Mesenchymal stem cell (in vitro differentiated cells and primary cell): ENCODE results near the gene KIAA1328.

Experiments used
- DNase-seq: peaks from one replicate; pipeline ENCODE4 v3.0.0-alpha.2; 2013
- H2AFZ ChIP-seq: one replicate; pipeline ENCODE4 v1.6.1; 2013; ENCODE audit warnings: low read depth, mild to moderate bottlenecking, control low read depth, inconsistent platforms, low read length, moderate library complexity
- H2AK5ac ChIP-seq: 2 replicates; pipeline ENCODE4 v1.6.1; 2013; ENCODE audit warnings: low read length, moderate library complexity, mild to moderate bottlenecking, inconsistent platforms; ENCODE audit not compliant: severe bottlenecking
- H2BK120ac ChIP-seq: one replicate; pipeline ENCODE4 v1.6.1; 2013; ENCODE audit warnings: low read depth, mild to moderate bottlenecking, inconsistent platforms, low read length, moderate library complexity
- H2BK12ac ChIP-seq, 2 experiments: one replicate each; pipeline ENCODE4 v1.6.1; 2013; ENCODE audit warnings: inconsistent platforms in 2 of 2, low read length in 2 of 2, mild to moderate bottlenecking in 2 of 2, moderate library complexity in 2 of 2, control low read depth in 1 of 2
- H2BK15ac ChIP-seq: one replicate; pipeline ENCODE4 v1.6.1; 2013; ENCODE audit warnings: mild to moderate bottlenecking, low read depth, inconsistent platforms; ENCODE audit not compliant: poor library complexity, severe bottlenecking
- H2BK5ac ChIP-seq: 2 replicates; pipeline ENCODE4 v1.6.1; 2013; ENCODE audit warnings: low read depth, mild to moderate bottlenecking, low read length, control low read depth, inconsistent platforms; ENCODE audit not compliant: poor library complexity, severe bottlenecking
- H3K14ac ChIP-seq, 2 experiments: one replicate each; pipeline ENCODE4 v1.6.1; 2013; ENCODE audit warnings: inconsistent platforms in 2 of 2, low read length in 2 of 2, control low read depth in 1 of 2, mild to moderate bottlenecking in 1 of 2, moderate library complexity in 1 of 2
- H3K18ac ChIP-seq, 2 experiments: one replicate each; pipeline ENCODE4 v1.6.1; 2013; ENCODE audit warnings: inconsistent platforms in 2 of 2, low read length in 2 of 2, control low read depth in 1 of 2, low read depth in 1 of 2, mild to moderate bottlenecking in 1 of 2
- H3K23ac ChIP-seq, 2 experiments: one replicate each; pipeline ENCODE4 v1.6.1; 2013; ENCODE audit warnings: inconsistent platforms in 2 of 2, low read length in 2 of 2, mild to moderate bottlenecking in 2 of 2, moderate library complexity in 2 of 2, control low read depth in 1 of 2
- H3K27ac ChIP-seq: 2 replicates; pipeline ENCODE4 v1.5.1; 2013; ENCODE audit warnings: mild to moderate bottlenecking, moderate library complexity, low read length, control low read depth, inconsistent platforms; ENCODE audit not compliant: poor library complexity, severe bottlenecking
- H3K27me3 ChIP-seq, 2 experiments: 2 replicates each; pipeline versions ENCODE4 v1.6.1 to v1.7.0; 2013; ENCODE audit warnings: low read length in 2 of 2, mild to moderate bottlenecking in 2 of 2, moderate library complexity in 2 of 2, control low read depth in 1 of 2, inconsistent platforms in 1 of 2; ENCODE audit not compliant: control insufficient read depth in 1 of 2, insufficient read depth in 1 of 2
- H3K36me3 ChIP-seq, 2 experiments: 2 replicates each; pipeline versions ENCODE4 v1.6.1 to v1.7.0; 2013; ENCODE audit warnings: low read length in 2 of 2, control low read depth in 1 of 2, inconsistent platforms in 1 of 2, low read depth in 1 of 2, mild to moderate bottlenecking in 1 of 2; ENCODE audit not compliant: insufficient read depth in 2 of 2, control insufficient read depth in 1 of 2
- H3K4ac ChIP-seq, 2 experiments: one replicate each; pipeline ENCODE4 v1.6.1; 2013; ENCODE audit warnings: inconsistent platforms in 2 of 2, low read length in 2 of 2, mild to moderate bottlenecking in 2 of 2, moderate library complexity in 2 of 2, control low read depth in 1 of 2, low read depth in 1 of 2
- H3K4me1 ChIP-seq: 2 replicates; pipeline ENCODE4 v1.6.1; 2013; ENCODE audit warnings: low read depth, low read length, control low read depth; ENCODE audit not compliant: control insufficient read depth, insufficient read depth
- H3K4me2 ChIP-seq: 2 replicates; pipeline ENCODE4 v1.6.1; 2013; ENCODE audit warnings: low read length, mild to moderate bottlenecking, inconsistent platforms; ENCODE audit not compliant: poor library complexity, severe bottlenecking
- H3K4me3 ChIP-seq, 2 experiments: 2 replicates each; pipeline versions ENCODE4 v1.5.1 to v1.7.0; 2013; ENCODE audit warnings: low read length in 2 of 2, mild to moderate bottlenecking in 2 of 2, control low read depth in 1 of 2, low read depth in 1 of 2; ENCODE audit not compliant: insufficient read depth in 1 of 2
- H3K79me1 ChIP-seq: replicated peaks from 2 replicates; pipeline ENCODE4 v1.6.1; 2013; ENCODE audit warnings: mild to moderate bottlenecking, control low read depth, low read length, inconsistent platforms; ENCODE audit not compliant: poor library complexity, severe bottlenecking
- H3K9ac ChIP-seq: 2 replicates; pipeline ENCODE4 v1.7.0; 2013; ENCODE audit warnings: mild to moderate bottlenecking, low read length, moderate library complexity
- H3K9me3 ChIP-seq: 2 replicates; pipeline ENCODE4 v1.7.0; 2013; ENCODE audit warnings: mild to moderate bottlenecking, low read length; ENCODE audit not compliant: control insufficient read depth
- H4K8ac ChIP-seq: one replicate; pipeline ENCODE4 v1.6.1; 2013; ENCODE audit warnings: inconsistent platforms, mild to moderate bottlenecking, low read length, moderate library complexity
- H4K91ac ChIP-seq: one replicate; pipeline ENCODE4 v1.6.1; 2013; ENCODE audit warnings: mild to moderate bottlenecking, low read length, inconsistent platforms
- WGBS: methylation state at CpG from one replicate; pipeline ENCODE4 v1.1.7; 2013; ENCODE audit warnings: mixed read lengths; 5-methylcytosine and 5-hydroxymethylcytosine counted together

Gene KIAA1328

GRCh38 chr18:37246779-37247340 lies 417.9 kb downstream of the KIAA1328 start:
- Histone ChIP-seq H3K4me3 (no peak overlapping the region), H3K18ac (no peak overlapping the region), H3K79me1 (no peaks in the 10 kb centered on the region), H3K4ac (no peak overlapping the region), H4K91ac (no peak overlapping the region), H3K14ac (no peak overlapping the region), H3K36me3 (no peaks in the 10 kb centered on the region), H3K27me3 (peaks cover 41 to 60% of the 10 kb centered on the region in 2 experiments), H2BK5ac (no peak overlapping the region), H3K9me3 (no peaks in the 10 kb centered on the region), H2AK5ac (no peak overlapping the region), H3K27ac (no peak overlapping the region), H3K4me2 (no peak overlapping the region), H3K9ac (no peak overlapping the region), H2BK15ac (no peak overlapping the region), H3K4me1 (peaks cover 3% of the 10 kb centered on the region), H2BK12ac (no peak overlapping the region), H2AFZ (no peak overlapping the region), H2BK120ac (no peak overlapping the region), H4K8ac (no peak overlapping the region), H3K23ac (no peak overlapping the region)
- DNase-seq, result no peak
- 86% methylated on average over 13 of the region's 13 CpGs for WGBS

GRCh38 chr18:37247497-37248161 lies 418.7 kb downstream of the KIAA1328 start:
- Histone ChIP-seq H4K8ac (no peak overlapping the region), H3K14ac (no peak overlapping the region), H4K91ac (no peak overlapping the region), H3K23ac (no peak overlapping the region), H3K4me1 (peaks cover 3% of the 10 kb centered on the region), H3K27me3 (peaks cover 41 to 60% of the 10 kb centered on the region in 2 experiments), H3K9ac (no peak overlapping the region), H2BK15ac (no peak overlapping the region), H3K4me3 (no peak overlapping the region), H2AFZ (no peak overlapping the region), H3K27ac (no peak overlapping the region), H3K9me3 (no peaks in the 10 kb centered on the region), H3K4me2 (no peak overlapping the region), H3K18ac (no peak overlapping the region), H2AK5ac (no peak overlapping the region), H2BK5ac (no peak overlapping the region), H2BK12ac (no peak overlapping the region), H3K79me1 (no peaks in the 10 kb centered on the region), H2BK120ac (no peak overlapping the region), H3K36me3 (no peaks in the 10 kb centered on the region), H3K4ac (no peak overlapping the region)
- 80% methylated on average over 10 of the region's 10 CpGs for WGBS
- DNase-seq, result no peak

- Histone ChIP-seq H3K14ac (no peak overlapping the region), H3K27ac (no peak overlapping the region), H4K91ac (no peak overlapping the region), H2BK12ac (no peak overlapping the region), H2BK120ac (no peak overlapping the region), H2BK15ac (no peak overlapping the region), H3K4ac (no peak overlapping the region), H3K4me2 (no peak overlapping the region), H3K4me3 (no peak overlapping the region), H3K23ac (no peak overlapping the region), H3K79me1 (no peaks in the 10 kb centered on the region), H3K4me1 (peaks cover 4% of the 10 kb centered on the region), H3K36me3 (no peaks in the 10 kb centered on the region), H3K9ac (no peak overlapping the region), H4K8ac (no peak overlapping the region), H2BK5ac (no peak overlapping the region), H3K9me3 (no peaks in the 10 kb centered on the region), H3K27me3 (peaks cover 45 to 61% of the 10 kb centered on the region in 2 experiments), H2AK5ac (no peak overlapping the region), H2AFZ (no peak overlapping the region), H3K18ac (no peak overlapping the region)
- no peak for DNase-seq
- 87% methylated on average over 5 of the region's 5 CpGs for WGBS
Observed at GRCh38 chr18:37248281-37248680, 419.4 kb downstream of the KIAA1328 start.

- Histone ChIP-seq H3K9ac (no peak overlapping the region), H3K4me3 (no peak overlapping the region), H4K91ac (no peak overlapping the region), H3K27ac (no peak overlapping the region), H3K27me3 (peaks cover 46 to 59% of the 10 kb centered on the region in 2 experiments), H3K18ac (no peak overlapping the region), H2BK5ac (no peak overlapping the region), H2BK120ac (no peak overlapping the region), H2BK12ac (no peak overlapping the region), H3K4me2 (no peak overlapping the region), H3K23ac (no peak overlapping the region), H2BK15ac (no peak overlapping the region), H3K36me3 (no peaks in the 10 kb centered on the region), H3K4me1 (peaks cover 9% of the 10 kb centered on the region), H3K14ac (no peak overlapping the region), H4K8ac (no peak overlapping the region), H3K79me1 (no peaks in the 10 kb centered on the region), H2AFZ (no peak overlapping the region), H3K4ac (no peak overlapping the region), H2AK5ac (no peak overlapping the region), H3K9me3 (no peaks in the 10 kb centered on the region)
- no peak for DNase-seq
- 82% methylated on average over 11 of the region's 11 CpGs for WGBS
Observed at GRCh38 chr18:37249171-37249886, 420.4 kb downstream of the KIAA1328 start.
